ENCODE measurements around the gene PPM1H.

The PPM1H gene

DNA sequence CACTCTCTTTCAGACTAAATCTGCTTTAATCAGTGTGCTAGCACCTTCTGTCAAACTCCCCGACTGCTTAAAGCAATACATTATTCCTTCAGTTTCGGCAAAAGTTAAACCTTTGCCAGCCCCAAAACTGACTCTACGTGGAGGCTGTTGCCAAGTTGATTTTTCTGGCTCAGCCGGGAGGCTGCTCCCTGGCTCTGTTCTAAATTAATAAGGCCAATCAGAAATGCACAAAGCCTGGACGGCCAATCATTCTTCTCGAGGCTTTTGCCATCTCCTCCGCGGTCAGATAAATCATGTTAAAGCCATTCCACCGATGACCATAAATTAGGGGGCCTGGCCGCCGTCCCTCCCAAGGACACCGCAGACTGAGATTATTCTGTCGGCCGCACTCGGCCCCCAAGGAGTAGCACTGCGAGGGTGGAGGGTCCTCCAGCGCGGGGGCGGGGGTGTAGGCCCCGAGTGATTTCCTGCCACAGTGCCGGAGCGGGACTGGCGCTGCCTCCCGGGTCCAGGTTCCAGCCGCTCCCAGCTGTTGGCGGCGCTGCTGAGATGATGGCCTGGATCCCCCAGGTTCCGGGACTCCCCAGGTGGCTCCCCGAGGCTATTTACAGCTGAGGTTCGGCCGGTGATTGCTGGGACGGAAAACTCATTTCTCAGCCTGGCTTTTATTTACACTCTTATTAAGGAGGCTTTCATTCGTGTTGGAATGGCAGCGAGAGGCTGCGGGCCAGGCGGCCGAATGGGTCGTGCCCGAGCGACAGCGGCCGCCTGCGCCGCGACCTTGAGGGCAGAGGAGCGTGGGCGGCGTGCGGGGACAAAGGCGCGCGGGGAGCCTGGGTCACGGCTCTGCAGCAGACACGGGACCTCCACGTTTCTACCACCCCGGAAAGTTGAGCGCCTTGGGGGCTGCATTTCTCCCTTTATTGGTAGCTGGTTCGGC, 303.2 kb downstream of the PPM1H start:
- DNase-seq = peak; percentile 6

GRCh38 chr12:62629971-62630739, 304.8 kb downstream of the PPM1H start:
- DNase-seq = no peak

GRCh38 chr12:62629413-62629812, 305.5 kb downstream of the PPM1H start:
- no peak for DNase-seq

- no peak for DNase-seq
Observed at GRCh38 chr12:62627181-62627580, 307.8 kb downstream of the PPM1H start.

DNA sequence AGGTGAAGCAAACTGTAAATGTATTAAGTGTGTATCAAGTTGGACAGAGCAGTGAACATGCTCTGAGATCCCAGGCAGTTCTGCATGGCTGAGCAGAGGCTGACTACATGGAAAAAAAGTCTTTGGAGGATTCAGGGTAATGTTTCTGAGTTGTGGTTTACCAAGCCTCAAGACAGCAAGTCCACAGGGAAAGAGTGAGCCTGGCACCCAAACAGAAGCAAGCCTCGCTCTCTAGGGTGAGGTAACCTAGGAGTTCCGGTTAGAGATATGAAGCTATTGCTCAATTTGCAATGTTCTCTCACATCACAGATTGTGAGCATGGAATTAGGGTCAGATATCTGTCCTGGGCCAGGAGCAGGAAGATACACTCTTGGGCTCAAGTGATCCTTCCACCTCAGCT, 309.7 kb downstream of the PPM1H start:
- DNase-seq = no peak

GRCh38 chr12:62622177-62622576, 312.8 kb downstream of the PPM1H start:
- DNase-seq = no peak

- no peak for DNase-seq
Observed at GRCh38 chr12:62621101-62621638, 313.8 kb downstream of the PPM1H start.

- no peak for DNase-seq
Observed at GRCh38 chr12:62618930-62619329, 316.0 kb downstream of the PPM1H start.

- DNase-seq = no peak
Observed at GRCh38 chr12:62618319-62618718, 316.6 kb downstream of the PPM1H start.

DNA sequence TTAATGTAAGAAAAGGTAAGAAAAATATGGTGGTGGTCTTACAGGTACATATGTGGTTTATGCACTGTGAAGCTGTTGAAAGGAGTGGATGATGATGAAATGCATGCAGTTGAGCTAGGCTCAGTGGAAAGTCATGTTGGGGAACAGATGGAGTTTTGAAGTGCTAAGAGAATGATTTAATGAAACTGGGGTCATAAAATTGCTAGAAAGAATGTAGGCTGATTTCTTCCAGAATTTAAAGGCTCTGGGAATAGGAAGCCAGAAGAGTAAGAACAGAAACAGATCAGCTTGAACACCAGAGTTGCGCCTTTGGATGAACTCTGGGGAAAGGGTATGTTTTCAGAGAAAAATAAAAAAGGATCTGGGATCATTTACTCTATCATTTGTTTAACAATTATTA, 321.9 kb downstream of the PPM1H start:
- no peak for DNase-seq

GRCh38 chr12:62606654-62607053, 328.3 kb downstream of the PPM1H start:
- no peak for DNase-seq

DNA sequence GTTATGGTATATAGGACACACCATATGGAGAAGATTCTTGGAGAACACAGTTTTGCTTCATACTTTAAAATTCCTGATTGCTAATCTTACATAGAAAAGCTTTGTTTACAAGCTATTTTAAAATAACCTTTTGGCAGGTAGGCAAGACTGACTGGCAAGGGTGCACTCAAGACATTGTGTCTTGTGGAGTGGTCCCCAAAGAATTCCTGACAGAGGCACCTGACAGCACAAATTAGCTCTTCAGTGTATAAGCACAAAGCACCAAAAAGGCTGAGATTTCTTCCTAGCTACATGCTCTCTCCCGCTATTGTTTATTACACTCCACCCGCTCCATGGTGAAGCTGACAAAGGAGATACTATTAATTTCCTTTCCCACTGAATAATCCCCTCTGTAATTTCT, 329.0 kb downstream of the PPM1H start:
- DNase-seq = no peak

DNA sequence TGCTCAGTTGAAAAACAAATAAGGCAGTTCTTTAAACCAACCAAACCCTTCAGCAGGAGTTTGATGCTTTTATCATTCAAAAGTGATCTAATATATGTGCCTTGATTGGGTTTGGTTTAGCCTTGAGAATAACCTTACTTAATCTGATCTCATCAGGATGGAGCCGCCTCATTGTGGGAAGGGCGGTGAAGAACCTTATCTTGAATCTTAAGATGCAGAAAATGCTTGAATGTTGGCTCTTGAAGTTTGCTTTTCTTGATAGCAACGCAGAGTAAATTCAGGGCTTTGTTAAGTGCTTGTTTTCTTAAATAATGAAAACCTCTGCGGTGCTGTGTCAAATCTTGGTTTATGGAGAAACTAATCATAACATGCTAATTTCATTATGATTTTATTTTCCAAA, 330.1 kb downstream of the PPM1H start:
- DNase-seq = no peak

DNA sequence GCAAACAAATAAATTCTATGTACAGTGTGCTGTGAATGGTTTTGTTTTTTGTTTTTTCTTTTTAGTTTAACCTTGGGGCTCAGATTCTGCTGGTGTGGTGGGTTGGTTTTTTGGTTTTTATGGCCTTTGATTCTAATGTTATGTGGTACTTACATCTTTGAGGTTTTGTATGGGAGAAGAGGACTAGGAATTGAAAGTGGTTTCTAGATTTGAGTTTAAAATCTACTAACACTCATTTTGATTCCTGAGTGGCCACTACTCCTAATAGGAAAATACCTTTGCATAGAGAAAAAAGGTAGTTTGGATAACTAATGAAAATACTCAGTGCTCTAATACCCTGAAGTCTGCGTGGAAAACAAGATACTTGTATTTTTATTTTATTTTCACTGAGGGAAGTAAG, 330.6 kb downstream of the PPM1H start:
- no peak for DNase-seq

DNA sequence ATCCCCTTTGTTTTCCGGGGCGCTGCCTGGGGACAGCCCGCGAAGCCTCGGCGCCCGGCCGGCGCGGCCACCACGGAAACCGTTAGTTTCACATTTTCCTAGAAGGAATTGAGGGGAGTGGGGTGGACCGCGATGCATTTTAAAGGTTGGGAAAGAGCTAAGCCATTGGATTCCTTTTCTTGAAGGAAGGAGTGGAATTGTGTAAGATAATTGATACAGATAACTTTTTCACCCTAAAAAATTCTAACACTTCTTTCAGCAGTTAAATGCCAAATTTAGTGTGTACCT, 331.2 kb downstream of the PPM1H start:
- DNase-seq = no peak

DNA sequence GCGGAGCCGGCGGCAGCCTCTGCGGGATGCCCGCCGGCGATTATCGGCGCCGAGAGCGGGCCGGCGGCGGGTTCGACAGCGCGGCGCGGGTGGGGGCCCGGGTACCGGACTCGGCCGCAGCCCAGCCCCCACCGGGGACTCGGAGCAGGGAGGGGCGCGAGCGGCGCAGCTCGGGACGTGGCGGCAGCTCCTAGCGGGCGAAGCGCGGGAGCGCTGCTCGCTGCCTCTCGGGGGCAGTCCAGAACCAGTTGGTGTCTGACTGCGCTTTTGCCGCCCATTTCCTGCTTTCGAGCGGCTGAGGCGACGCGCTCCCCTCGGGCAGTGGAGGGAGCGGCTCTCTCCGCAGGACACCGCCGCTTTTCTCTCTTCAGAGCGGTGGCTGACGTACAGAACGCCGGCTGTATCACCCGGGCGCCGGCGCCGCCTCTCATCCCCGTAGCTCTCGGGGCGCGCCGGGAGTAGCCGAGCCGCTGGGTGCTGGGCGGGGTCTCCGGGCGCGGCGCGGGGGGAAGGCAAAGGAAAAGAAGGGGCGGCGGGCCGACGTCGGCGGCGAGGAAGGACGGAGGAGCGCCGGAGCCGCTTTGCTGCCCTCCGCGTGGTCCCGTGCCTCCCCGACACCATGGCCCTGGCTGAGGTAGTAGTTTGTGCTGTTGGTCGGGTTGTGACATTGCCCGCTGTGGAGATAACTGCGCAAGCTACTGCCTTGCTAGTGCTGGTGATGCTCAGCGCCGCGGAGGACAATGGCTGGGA, 331.7 kb downstream of the PPM1H start:
- DNase-seq = peak; percentile 74

DNA sequence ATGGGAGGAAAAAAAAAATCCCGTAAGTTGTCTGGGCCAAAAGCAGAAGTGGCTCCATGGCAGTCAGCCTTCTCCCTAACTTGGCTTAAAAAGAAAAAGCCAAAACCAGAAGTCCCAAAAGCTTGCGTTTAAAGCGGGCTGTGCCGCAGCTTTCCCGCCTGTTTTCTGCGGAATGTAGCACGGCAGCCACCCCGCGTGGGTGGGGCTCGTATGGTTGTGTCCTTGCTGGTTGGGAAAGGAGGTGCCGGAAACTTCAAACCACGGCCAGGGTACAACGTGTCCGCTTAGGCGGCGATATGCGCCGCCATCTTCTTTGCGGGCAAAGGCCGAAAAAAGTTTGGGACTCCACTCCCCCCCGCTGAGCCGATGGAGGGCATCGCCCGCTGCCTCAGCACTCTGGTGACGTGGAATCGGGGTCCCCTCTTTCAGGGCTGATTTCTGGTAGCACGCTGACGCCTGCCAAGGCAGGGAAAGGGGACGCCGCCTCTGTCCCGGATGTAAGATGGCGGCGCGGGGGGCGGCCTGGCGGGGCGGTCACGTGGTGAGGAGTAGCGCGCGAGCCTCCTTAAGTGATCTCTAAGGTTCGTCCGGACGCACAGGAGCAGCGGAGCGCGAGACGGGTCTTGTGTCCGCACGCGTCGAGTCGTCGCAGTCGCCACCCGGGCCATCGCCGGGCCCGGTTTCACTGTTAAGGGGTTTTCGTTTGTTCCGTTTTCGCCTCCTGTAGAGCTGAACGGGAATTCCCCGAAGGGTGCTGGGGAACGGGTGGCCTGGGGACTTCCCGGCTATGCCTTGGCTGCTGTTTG, 332.5 kb downstream of the PPM1H start:
- DNase-seq = peak; percentile 85

DNA sequence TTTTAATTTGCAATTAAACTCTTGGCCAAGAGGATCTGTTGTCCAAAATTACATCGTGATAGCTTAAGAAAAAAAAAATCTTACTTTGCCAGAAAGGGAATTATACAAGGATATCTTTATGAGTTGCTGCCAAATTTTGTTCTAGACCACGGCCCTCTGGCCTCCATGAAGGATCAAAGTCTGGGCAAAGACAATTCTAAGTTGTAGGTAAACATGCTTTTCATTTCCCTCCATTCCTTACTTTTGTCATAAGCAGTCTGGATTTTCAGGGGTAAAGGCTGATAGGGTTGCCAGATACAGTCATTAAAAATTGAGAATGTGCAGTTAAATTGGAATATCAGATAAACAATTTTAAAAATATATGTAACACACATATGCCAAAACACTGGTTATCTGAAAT, 333.2 kb downstream of the PPM1H start:
- DNase-seq = no peak

GRCh38 chr12:62599854-62600437, 335.0 kb downstream of the PPM1H start:
- DNase-seq = no peak

DNA sequence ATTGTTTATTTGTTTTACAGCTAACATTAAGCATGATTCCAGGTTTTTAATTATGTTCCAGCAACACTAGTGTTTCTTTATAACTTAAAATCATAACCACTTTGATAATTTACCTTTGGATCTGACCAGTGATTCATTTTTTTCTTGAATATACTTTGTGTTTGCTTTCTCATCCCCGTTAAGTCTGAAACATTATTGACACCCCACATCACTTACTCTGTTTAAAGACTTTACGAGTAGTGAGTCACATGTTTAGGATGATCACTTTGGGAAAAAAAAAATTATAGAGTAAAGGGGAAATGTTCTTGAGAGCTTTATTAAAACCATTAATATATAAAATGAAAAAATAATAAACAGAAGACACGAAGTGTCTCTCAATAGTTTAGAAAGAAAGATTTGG, 336.1 kb downstream of the PPM1H start:
- no peak for DNase-seq

DNA sequence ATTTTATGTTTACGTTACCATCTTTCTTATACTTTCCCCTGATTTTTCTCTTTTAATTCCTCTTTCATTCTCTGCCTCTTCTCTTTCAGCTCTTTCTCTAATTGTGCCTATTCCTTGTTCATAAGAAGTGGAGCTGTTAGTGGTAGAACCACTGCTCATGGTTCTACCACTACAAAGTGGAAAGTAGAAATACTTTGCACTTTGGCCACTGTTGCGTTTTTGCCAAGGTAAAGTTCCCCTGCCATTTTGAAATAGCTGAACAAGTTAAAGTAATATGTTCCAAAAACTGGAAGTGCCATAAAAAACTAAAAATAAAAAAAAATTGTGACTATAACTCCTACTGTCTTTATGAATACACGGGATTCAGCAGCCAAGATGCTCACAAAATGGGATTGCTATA, 337.7 kb downstream of the PPM1H start:
- no peak for DNase-seq

Data from activated gamma-delta T cell treated with Interleukin-2 at 50 U/mL for 16 hours (primary cell).